HepG2 (cell line): ENCODE data around the gene AKAP12. TPM values are rescaled to one million over a fixed set of nuclear protein-coding genes. Genes with fewer than 3 reads are reported as not detected.
A peak's percentile ranks its signal among the peaks of the same experiment; 100 is the strongest.

Source experiments
- CENPT ChIP-seq: sonication (generic); formaldehyde crosslinking; IDR thresholded peaks from 2 replicates; pipeline ENCODE4 v1.8.0; 2022; ENCODE audit warnings: low read depth, mild to moderate bottlenecking, moderate library complexity, missing genetic modification reagents
- GATA4 ChIP-seq: sonication (generic); IDR thresholded peaks from 2 replicates; pipeline ENCODE4 v1.6.1; 2016; ENCODE audit warnings: antibody characterized with exemption, low read depth, borderline replicate concordance
- MAZ ChIP-seq, 2 experiments: sonication (generic) in 1 of 2; formaldehyde crosslinking in 1 of 2; IDR thresholded peaks; 2 replicates each; pipeline versions ENCODE4 v1.5.0 to v1.6.1; 2012 to 2020; ENCODE audit warnings: low read depth in 2 of 2, mild to moderate bottlenecking in 2 of 2, borderline replicate concordance in 1 of 2, improper control_type of control experiment in 1 of 2, low read length in 1 of 2, missing genetic modification reagents in 1 of 2, moderate library complexity in 1 of 2
- ZFP62 ChIP-seq: sonication (generic); formaldehyde crosslinking; IDR thresholded peaks from 2 replicates; pipeline ENCODE4 v1.4.0; 2020; ENCODE audit warnings: missing genetic modification reagents
- ZFY ChIP-seq: sonication (generic); formaldehyde crosslinking; IDR thresholded peaks from 2 replicates; pipeline ENCODE4 v1.4.0; 2020; ENCODE audit warnings: missing genetic modification reagents
- ZNF205 ChIP-seq: IDR thresholded peaks from 2 replicates; pipeline ENCODE4 v1.6.1; 2018; ENCODE audit warnings: missing biosample characterization, missing genetic modification reagents
- ZNF30 ChIP-seq: sonication (generic); formaldehyde crosslinking; IDR thresholded peaks from 2 replicates; pipeline ENCODE4 v1.5.0; 2020; ENCODE audit warnings: mild to moderate bottlenecking, missing genetic modification reagents
- ZNF329 ChIP-seq: sonication (generic); formaldehyde crosslinking; IDR thresholded peaks from 2 replicates; pipeline ENCODE4 v1.9.0; 2021; ENCODE audit warnings: low read depth, mild to moderate bottlenecking, missing genetic modification reagents
- ZNF547 ChIP-seq: sonication (generic); formaldehyde crosslinking; IDR thresholded peaks from 2 replicates; pipeline ENCODE4 v1.5.1; 2020; ENCODE audit warnings: mild to moderate bottlenecking, missing genetic modification reagents
- ZNF615 ChIP-seq: sonication (generic); formaldehyde crosslinking; IDR thresholded peaks from 2 replicates; pipeline ENCODE4 v1.5.0; 2020; ENCODE audit warnings: mild to moderate bottlenecking, missing genetic modification reagents, borderline replicate concordance
- ZNF616 ChIP-seq: sonication (generic); formaldehyde crosslinking; IDR thresholded peaks from 2 replicates; pipeline ENCODE4 v1.5.0; 2020; ENCODE audit warnings: low read depth, mild to moderate bottlenecking, missing genetic modification reagents
- ZNF839 ChIP-seq: sonication (generic); formaldehyde crosslinking; IDR thresholded peaks from 2 replicates; pipeline ENCODE4 v1.4.0; 2020; ENCODE audit warnings: missing genetic modification reagents, mild to moderate bottlenecking, borderline replicate concordance
- ZSCAN9 ChIP-seq: IDR thresholded peaks from 2 replicates; pipeline ENCODE4 v1.6.1; 2016; ENCODE audit warnings: borderline replicate concordance
- polyA plus RNA-seq, 8 experiments: library from polyadenylated mRNA; depleted of rRNA in 3 of 8; stranded (reverse) in 7 of 8; unstranded in 1 of 8; fragments of >200 nt; fragmentation: Illumina TruSeq in 4 of 8; extraction: Trizol in 4 of 8; gene quantifications; 2 replicates each; pipeline versions ENCODE4 v1.2.1 to v1.2.3, GENCODE V29; 2011 to 2016; ENCODE audit warnings: low read depth in 4 of 8, missing spikeins in 1 of 8, mixed read lengths in 1 of 8; ENCODE audit not compliant: insufficient read depth in 1 of 8
- total RNA-seq, 5 experiments: library from RNA; depleted of rRNA; stranded (reverse); fragments of >200 nt; fragmentation: Illumina TruSeq; extraction: Trizol; gene quantifications; 2 replicates each; pipeline ENCODE4 v1.2.3, GENCODE V29; 2016; ENCODE audit warnings: low read depth in 1 of 5
- TF ChIP-seq, protein P1 (sequence below): sonication (generic); formaldehyde crosslinking; IDR thresholded peaks from 2 replicates; pipeline ENCODE4 v1.4.0; 2020; ENCODE audit warnings: mild to moderate bottlenecking, missing genetic modification reagents, borderline replicate concordance
- TF ChIP-seq, protein P2 (sequence below): sonication (generic); IDR thresholded peaks from 2 replicates; pipeline ENCODE4 v1.6.1; 2016; ENCODE audit warnings: low read depth, borderline replicate concordance
- TF ChIP-seq, protein P3 (sequence below): sonication (generic); formaldehyde crosslinking; IDR thresholded peaks from 2 replicates; pipeline ENCODE4 v1.5.0; 2020; ENCODE audit warnings: mild to moderate bottlenecking, missing genetic modification reagents, borderline replicate concordance
- TF ChIP-seq, protein P4 (sequence below): sonication (generic); formaldehyde crosslinking; IDR thresholded peaks from 2 replicates; pipeline ENCODE4 v1.4.0; 2020; ENCODE audit warnings: missing genetic modification reagents, borderline replicate concordance
- TF ChIP-seq, protein P5 (sequence below): IDR thresholded peaks from 2 replicates; pipeline ENCODE4 v1.6.1; 2016; ENCODE audit warnings: mild to moderate bottlenecking, missing biosample characterization, missing genetic modification reagents

AKAP12 gene
- total and polyA plus RNA-seq, 2 of the 13 experiments (the other 11 are each of a cell fraction or from before 2014, with no cell fraction given) = 10.6 to 19.0 TPM

DNA sequence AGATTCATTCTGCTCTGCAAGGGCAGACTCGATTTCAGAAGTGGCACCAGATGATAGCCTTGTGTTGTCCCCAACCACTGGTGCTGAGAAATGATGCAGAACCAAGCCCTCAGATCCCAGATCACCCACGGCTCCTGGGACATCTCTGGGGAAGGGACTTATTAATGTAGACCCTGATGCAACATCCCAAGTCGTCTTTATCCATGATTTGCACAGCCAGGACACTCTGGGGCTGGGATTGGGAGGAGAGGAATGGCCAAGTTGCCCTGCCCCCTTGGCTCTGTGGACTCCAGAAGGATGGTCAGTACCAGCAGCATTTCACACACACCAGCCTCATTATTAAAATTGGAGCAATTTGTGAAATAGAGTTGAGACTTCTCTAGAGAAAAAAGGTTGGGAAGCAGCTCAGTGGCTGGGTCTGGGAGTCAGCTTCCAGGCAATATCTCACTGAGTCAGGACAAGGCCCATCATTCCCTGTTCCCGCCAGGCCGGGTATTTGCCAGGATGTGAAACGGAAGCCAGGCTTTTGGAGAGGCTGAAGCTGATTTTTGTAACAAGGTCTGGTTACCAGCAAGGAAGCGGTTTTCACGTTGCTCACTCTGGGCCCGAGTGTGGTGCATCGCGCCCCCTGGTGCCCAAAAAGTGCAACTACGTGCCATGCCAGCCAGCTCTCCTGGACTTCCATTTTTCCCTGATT lies 84.2 kb downstream of the AKAP12 start (continued):
- TF ChIP-seq, protein P1, sequence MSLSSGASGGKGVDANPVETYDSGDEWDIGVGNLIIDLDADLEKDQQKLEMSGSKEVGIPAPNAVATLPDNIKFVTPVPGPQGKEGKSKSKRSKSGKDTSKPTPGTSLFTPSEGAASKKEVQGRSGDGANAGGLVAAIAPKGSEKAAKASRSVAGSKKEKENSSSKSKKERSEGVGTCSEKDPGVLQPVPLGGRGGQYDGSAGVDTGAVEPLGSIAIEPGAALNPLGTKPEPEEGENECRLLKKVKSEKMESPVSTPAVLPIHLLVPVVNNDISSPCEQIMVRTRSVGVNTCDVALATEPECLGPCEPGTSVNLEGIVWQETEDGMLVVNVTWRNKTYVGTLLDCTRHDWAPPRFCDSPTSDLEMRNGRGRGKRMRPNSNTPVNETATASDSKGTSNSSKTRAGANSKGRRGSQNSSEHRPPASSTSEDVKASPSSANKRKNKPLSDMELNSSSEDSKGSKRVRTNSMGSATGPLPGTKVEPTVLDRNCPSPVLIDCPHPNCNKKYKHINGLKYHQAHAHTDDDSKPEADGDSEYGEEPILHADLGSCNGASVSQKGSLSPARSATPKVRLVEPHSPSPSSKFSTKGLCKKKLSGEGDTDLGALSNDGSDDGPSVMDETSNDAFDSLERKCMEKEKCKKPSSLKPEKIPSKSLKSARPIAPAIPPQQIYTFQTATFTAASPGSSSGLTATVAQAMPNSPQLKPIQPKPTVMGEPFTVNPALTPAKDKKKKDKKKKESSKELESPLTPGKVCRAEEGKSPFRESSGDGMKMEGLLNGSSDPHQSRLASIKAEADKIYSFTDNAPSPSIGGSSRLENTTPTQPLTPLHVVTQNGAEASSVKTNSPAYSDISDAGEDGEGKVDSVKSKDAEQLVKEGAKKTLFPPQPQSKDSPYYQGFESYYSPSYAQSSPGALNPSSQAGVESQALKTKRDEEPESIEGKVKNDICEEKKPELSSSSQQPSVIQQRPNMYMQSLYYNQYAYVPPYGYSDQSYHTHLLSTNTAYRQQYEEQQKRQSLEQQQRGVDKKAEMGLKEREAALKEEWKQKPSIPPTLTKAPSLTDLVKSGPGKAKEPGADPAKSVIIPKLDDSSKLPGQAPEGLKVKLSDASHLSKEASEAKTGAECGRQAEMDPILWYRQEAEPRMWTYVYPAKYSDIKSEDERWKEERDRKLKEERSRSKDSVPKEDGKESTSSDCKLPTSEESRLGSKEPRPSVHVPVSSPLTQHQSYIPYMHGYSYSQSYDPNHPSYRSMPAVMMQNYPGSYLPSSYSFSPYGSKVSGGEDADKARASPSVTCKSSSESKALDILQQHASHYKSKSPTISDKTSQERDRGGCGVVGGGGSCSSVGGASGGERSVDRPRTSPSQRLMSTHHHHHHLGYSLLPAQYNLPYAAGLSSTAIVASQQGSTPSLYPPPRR (CRISPR knock-in tag) = no peak
- TF ChIP-seq ZNF839 (CRISPR knock-in tag) (no peak), ZFP62 (0 out of 2 replicates have a peak, but pooled peaks have one; percentile 42), ZNF205 (CRISPR knock-in tag) (peak; percentile 79; the same call in 1 of the 2 replicates), ZNF616 (CRISPR knock-in tag) (no peak), GATA4 (no peak), ZFY (CRISPR knock-in tag) (peak; percentile 22; the same call in 1 of the 2 replicates), CENPT (CRISPR knock-in tag) (no peak), ZNF329 (CRISPR knock-in tag) (no peak), ZNF547 (CRISPR knock-in tag) (no peak), ZNF615 (CRISPR knock-in tag) (0 out of 2 replicates have a peak, but pooled peaks have one; percentile 41), ZNF30 (CRISPR knock-in tag) (no peak), MAZ (IDR thresholded peaks at IDR 0.05; ENCODE audit: borderline replicate concordance, low read depth, low read length) (no peak; the same call in 1 of the 2 replicates), MAZ (CRISPR knock-in tag; IDR thresholded peaks at IDR 0.05; ENCODE audit: low read depth) (0 out of 2 replicates have a peak, but pooled peaks have one; percentile 45), ZSCAN9 (no peak)
- TF ChIP-seq, protein P2, sequence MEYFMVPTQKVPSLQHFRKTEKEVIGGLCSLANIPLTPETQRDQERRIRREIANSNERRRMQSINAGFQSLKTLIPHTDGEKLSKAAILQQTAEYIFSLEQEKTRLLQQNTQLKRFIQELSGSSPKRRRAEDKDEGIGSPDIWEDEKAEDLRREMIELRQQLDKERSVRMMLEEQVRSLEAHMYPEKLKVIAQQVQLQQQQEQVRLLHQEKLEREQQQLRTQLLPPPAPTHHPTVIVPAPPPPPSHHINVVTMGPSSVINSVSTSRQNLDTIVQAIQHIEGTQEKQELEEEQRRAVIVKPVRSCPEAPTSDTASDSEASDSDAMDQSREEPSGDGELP = no peak; the same call in 1 of the 2 replicates
- TF ChIP-seq, protein P3, sequence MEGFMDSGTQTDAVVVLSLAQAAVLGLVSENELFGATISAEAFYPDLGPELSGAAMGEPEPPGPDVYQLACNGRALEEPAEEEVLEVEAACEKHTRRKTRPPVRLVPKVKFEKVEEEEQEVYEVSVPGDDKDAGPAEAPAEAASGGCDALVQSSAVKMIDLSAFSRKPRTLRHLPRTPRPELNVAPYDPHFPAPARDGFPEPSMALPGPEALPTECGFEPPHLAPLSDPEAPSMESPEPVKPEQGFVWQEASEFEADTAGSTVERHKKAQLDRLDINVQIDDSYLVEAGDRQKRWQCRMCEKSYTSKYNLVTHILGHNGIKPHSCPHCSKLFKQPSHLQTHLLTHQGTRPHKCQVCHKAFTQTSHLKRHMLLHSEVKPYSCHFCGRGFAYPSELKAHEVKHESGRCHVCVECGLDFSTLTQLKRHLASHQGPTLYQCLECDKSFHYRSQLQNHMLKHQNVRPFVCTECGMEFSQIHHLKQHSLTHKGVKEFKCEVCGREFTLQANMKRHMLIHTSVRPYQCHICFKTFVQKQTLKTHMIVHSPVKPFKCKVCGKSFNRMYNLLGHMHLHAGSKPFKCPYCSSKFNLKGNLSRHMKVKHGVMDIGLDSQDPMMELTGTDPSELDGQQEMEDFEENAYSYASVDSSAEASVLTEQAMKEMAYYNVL = no peak
- TF ChIP-seq, protein P4, sequence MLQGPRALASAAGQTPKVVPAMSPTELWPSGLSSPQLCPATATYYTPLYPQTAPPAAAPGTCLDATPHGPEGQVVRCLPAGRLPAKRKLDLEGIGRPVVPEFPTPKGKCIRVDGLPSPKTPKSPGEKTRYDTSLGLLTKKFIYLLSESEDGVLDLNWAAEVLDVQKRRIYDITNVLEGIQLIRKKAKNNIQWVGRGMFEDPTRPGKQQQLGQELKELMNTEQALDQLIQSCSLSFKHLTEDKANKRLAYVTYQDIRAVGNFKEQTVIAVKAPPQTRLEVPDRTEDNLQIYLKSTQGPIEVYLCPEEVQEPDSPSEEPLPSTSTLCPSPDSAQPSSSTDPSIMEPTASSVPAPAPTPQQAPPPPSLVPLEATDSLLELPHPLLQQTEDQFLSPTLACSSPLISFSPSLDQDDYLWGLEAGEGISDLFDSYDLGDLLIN (CRISPR knock-in tag) = peak; percentile 48; the same call in 1 of the 2 replicates
- TF ChIP-seq, protein P5, sequence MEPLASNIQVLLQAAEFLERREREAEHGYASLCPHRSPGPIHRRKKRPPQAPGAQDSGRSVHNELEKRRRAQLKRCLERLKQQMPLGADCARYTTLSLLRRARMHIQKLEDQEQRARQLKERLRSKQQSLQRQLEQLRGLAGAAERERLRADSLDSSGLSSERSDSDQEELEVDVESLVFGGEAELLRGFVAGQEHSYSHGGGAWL (CRISPR knock-in tag) = no peak; the same call in 1 of the 2 replicates
